DND-41 (cell line): ENCODE measurements around the gene NRG3.

Source experiments
- CTCF ChIP-seq: IDR thresholded peaks from 2 replicates; pipeline ENCODE4 v1.5.1; 2012; ENCODE audit warnings: borderline replicate concordance, low read length, moderate library complexity, mild to moderate bottlenecking; ENCODE audit not compliant: poor library complexity, severe bottlenecking; ENCODE audit errors: extremely low read depth
- EZH2 ChIP-seq: IDR thresholded peaks from 3 replicates; pipeline ENCODE4 v1.6.1; 2012; ENCODE audit warnings: borderline replicate concordance, low read depth, mild to moderate bottlenecking, moderate library complexity, low read length, inconsistent platforms; ENCODE audit not compliant: severe bottlenecking

- no peak for TF ChIP-seq CTCF
- no peak for TF ChIP-seq EZH2
These were observed 554.3 kb downstream of the NRG3 start for GRCh38 chr10:82429302-82429701.
